RWPE1 (cell line): ENCODE results near the gene CCBE1.

ENCODE experiments used
- CTCF ChIA-PET: fragments of 350-600 bp; sonication (Branson Sonifier 250); formaldehyde crosslinking; extraction: SDS; loops from one replicate; lab custom pipeline; 2021; lab: Yijun Ruan, JAX
- POLR2A ChIA-PET: fragments of 400-600 bp; formaldehyde crosslinking; extraction: SDS; loops from one replicate; lab custom pipeline; 2020; ENCODE audit warnings: antibody characterized with exemption; ENCODE audit not compliant: low non-redundant PET; lab: Yijun Ruan, JAX
- DNase-seq: peaks from one replicate; pipeline ENCODE4 v3.0.0; 2012; ENCODE audit warnings: low spot score
- H3K27ac ChIP-seq: fragments of 450-650 bp; 2 replicates; pipeline ENCODE4 v1.5.1; 2017
- TF ChIP-seq, protein P1 (sequence below): fragments of 450-650 bp; conservative IDR thresholded peaks from 2 replicates; pipeline ENCODE4 v1.5.1; 2017; ENCODE audit warnings: low read depth, mild to moderate bottlenecking

Gene CCBE1

DNA sequence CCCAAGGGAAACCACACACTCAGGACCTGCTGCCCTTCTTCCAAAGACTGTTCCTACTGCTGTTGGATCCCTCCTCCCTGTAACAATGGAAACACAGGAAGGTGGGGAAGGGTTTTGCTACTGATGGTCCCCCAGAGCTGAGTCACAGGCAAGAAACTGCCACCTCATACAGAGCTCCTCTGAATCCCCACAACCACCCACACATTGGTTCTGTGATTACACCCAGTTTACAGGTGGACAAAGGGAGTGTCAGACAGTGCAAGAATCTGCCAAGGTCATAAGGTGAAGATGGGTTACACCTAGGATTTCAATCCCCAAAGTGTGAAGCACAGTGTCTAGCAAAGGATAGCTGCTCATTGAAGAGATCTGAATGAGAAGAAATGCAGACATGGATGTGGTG is 196.5 kb downstream of the CCBE1 start:
- TF ChIP-seq, protein P1, sequence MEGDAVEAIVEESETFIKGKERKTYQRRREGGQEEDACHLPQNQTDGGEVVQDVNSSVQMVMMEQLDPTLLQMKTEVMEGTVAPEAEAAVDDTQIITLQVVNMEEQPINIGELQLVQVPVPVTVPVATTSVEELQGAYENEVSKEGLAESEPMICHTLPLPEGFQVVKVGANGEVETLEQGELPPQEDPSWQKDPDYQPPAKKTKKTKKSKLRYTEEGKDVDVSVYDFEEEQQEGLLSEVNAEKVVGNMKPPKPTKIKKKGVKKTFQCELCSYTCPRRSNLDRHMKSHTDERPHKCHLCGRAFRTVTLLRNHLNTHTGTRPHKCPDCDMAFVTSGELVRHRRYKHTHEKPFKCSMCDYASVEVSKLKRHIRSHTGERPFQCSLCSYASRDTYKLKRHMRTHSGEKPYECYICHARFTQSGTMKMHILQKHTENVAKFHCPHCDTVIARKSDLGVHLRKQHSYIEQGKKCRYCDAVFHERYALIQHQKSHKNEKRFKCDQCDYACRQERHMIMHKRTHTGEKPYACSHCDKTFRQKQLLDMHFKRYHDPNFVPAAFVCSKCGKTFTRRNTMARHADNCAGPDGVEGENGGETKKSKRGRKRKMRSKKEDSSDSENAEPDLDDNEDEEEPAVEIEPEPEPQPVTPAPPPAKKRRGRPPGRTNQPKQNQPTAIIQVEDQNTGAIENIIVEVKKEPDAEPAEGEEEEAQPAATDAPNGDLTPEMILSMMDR = no peak
- ChIA-PET CTCF (no interaction called here), POLR2A (no interaction called here)
- DNase-seq = no peak
- H3K27ac ChIP-seq = peak overlapping the region; percentile 92

DNA sequence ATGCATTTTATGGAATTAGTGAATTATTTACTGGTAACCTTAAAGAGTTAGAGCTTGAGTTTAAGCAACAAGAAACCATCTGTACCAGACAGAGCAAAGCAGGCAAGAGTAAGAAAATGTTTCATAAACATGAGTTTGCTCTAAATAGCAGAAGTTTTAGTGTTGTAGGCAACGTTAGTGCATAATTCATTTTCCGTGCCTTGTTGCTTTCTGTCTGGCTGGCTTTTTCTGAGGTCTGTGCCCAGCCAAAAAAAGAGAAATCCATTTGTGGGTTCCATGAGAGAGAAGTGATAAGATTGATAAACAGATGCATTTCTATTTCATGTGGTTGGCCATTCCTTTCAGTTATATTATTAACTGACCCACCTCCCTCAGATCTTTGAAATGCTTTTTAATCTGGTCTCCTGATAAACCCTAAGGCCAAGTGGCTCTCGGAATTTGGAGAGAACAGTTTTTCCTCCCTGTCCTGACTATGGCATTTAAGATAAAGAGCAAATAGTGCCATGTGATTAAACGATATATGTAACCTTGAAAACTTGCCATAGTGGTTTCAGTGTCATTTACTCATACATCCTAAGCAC is 198.6 kb downstream of the CCBE1 start:
- TF ChIP-seq, protein P1 = no peak
- ChIA-PET POLR2A (no interaction called here), CTCF (no interaction called here)
- H3K27ac ChIP-seq = no peak overlapping the region
- DNase-seq = no peak

DNA sequence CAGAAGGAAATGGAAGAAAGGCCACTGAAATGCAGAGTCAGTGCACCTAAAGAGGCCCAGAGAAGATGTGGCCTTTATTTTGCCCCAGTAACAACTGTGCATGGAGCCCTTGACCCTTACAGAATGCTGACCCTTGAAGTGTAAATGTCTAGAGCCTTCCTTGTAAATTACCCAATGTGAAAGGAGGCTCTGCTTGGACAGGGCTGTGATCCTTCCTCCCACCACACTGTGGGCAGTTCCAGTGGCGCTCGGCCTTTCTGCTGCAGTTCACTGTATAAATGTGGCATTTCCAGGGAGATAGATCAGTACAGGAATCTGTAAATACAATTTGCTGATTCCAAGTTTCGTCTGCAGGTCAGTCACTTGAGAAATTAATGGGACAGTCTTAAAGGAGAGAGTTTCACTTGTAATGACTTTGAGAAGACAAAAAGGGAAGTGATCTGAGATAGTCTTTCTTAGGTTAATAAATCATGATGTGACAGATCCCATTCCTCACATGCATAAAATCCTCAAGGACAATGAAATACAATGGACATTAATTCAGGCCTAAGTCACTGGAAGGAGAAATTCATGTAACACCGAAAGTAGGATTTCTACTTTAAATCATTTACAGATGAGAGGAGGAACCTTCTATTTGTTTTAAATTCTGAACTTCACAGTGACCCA is 204.3 kb downstream of the CCBE1 start:
- ChIA-PET POLR2A (no interaction called here), CTCF (interaction anchor here (0.7 kb wide), 1 partner anchor 28 kb away, joined by 4 read pairs; no protein-coding TSS in a partner anchor)
- no peak for DNase-seq
- no peak overlapping the region for H3K27ac ChIP-seq
- TF ChIP-seq, protein P1 = no peak

DNA sequence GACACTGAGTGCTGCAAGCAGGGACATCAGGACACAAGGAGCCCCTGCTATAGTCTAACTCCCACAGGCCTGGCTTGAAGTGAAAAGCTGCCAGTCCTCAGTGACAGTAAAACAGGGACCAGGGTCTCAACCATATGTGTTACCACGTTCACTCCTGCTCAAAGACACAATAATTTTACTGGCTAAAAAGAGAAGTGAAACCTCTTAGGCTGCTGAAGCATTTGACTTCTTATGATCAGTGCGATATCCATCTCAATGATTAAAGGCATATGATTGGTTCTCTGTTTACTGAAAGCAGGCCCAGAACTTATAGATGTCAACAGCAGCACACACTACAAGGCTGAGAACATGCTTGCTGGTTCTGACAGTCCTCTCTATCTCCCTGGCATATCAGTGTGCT is 208.3 kb downstream of the CCBE1 start:
- TF ChIP-seq, protein P1 = no peak
- no peak for DNase-seq
- H3K27ac ChIP-seq = no peak overlapping the region
- CTCF ChIA-PET = no interaction called here
- POLR2A ChIA-PET = no interaction called here

DNA sequence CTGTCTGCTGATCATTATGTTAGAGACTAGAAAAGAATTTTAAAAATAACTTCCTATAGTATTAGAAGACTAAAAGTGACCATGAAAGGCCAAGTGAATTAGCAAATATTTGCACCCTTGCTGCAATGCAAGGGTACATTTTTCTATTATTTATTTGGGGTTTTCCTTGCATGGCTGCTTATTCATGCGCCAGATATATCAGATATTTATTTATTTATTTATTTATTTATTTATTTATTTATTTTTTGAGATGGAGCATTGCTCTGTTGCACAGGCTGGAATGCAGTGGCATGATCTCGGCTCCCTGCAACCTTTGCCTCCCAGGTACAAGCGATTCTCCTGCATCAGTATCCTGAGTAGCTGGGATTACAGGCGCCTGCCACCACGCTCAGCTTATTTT is 211.8 kb downstream of the CCBE1 start:
- no peak for DNase-seq
- ChIA-PET POLR2A (no interaction called here), CTCF (no interaction called here)
- TF ChIP-seq, protein P1 = no peak
- no peak overlapping the region for H3K27ac ChIP-seq

DNA sequence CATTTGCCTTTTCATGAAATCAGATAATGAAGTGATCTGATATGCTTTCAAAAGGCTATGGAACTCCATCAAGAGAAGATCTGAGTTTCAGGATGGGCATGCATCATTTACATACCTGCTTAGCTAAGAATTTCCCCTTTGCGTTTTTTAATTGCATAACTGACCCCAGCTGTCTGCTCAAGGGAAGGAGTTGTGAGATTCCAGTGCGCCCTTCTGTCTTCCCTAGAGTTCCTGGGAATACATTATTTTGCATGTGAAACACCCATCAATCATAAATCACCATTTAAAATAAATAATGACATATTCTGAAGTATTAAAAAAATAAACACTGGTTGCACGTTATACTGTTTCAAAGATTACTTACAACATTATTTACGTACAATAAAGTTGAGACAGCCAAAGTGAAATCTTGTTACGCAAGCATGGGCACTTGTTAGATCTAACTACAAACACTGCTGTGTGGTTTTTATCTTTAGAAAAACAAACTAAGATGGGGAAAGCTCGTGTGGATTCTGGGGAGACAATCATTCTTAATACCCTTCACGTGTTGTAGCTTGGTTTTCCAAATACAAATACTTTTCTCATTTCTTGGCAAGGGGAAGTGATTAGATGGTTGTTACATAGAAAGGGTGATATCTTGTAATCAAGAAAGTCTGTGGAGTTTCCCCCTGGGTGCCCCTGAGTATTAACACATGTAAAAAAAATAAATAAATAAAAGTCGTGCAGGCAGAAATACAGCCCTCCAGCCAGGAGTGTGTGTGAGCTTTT is 212.5 kb downstream of the CCBE1 start:
- DNase-seq = no peak
- no peak overlapping the region for H3K27ac ChIP-seq
- POLR2A ChIA-PET = no interaction called here
- TF ChIP-seq, protein P1 = no peak
- CTCF ChIA-PET = no interaction called here
